Stimulated activated CD8-positive, alpha-beta memory T cell treated with anti-CD3 and anti-CD28 coated beads, Interleukin-4, amount 100 ng/mL, for 24 hours (primary cell): Measurements from ENCODE around the gene ELOVL3.
A peak's percentile ranks its signal among the peaks of the same experiment; 100 is the strongest.
"Not testable (repeated sequence)": the region's sequence is repeated elsewhere in the genome, so short reads cannot be mapped to it uniquely, and the experiment has no call there.

ENCODE experiments used
- DNase-seq: peaks from one replicate; pipeline ENCODE4 v3.0.0-alpha.2; 2020; ENCODE audit warnings: low read depth

Gene ELOVL3

GRCh38 chr10:102227050-102227449, 951 bp downstream of the ELOVL3 start:
- DNase-seq: no peak

DNA sequence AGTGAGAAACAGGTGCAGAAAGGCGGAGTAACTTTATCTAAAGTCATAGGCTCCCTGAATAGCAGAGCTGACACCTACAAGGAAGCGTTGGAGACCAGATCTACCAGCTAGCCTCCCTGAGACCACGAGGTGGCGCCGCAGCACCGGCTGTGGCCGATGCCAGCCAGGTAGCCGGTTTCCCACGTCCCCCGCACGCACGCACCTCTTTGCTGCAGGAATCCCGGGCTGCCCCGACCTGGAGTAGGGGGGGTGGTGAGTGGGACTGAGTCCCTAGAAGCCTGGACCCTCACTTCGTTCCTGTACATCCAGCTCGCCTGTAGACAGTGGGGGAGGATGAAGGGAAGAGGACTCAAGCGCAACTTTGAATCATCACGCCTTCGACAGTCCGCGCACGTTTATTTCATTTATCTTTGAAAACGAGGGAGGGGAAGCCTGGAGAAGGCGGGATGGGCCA, 3.7 kb downstream of the ELOVL3 start:
- DNase-seq: peak; percentile 76

GRCh38 chr10:102230264-102230860, 4.3 kb downstream of the ELOVL3 start:
- no peak for DNase-seq

DNA sequence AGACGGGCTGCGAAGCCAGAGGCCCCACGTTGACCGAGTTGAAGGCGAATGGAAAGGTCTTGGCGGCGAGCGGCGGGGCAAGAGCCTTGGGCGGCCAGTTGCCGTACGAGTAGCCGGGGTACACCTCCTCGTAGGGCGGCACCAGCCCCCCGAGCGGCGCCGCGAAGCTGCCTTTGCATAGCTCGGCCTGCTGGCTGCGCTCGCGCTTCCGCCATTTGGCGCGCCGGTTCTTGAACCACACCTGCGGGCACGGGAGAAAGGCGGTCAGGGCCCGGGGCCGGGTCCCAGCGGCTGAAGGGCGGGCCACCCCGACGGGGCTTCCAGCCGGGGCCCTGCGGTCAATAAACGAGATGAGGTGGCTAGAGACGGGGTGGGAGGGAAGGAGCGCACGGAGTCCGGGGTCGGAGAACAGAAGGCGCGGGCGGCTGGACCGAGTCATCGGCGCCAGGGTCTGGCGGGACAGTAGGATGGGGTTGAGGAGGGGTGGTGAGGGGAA, 4.8 kb downstream of the ELOVL3 start:
- no peak for DNase-seq

- DNase-seq: peak; percentile 50
Measured at GRCh38 chr10:102231357-102232318, 5.5 kb downstream of the ELOVL3 start.

DNA sequence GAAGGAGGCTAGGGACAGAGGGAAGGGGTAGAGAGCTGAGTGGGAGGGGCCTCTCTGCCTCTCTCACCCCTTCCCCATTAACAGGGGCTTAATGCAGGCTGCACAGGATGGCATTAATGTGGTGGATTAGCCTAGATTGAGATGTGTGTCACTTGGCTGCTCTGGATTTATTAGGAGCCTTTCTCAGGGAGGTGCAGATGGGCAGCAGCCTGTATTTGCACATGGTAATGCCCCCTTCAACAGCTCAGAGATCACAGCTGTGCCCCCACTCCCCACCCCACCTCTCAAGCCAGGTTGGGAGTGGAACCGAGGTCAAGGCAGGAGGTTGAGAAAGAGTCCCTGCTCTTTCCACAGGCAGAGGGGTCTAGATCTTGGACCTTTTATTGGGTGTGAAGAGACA, 7.9 kb downstream of the ELOVL3 start:
- DNase-seq: no peak

- DNase-seq: no peak
Measured at GRCh38 chr10:102234888-102235597, 8.9 kb downstream of the ELOVL3 start.

- no peak for DNase-seq
Measured at GRCh38 chr10:102235598-102235920, 9.5 kb downstream of the ELOVL3 start.

DNA sequence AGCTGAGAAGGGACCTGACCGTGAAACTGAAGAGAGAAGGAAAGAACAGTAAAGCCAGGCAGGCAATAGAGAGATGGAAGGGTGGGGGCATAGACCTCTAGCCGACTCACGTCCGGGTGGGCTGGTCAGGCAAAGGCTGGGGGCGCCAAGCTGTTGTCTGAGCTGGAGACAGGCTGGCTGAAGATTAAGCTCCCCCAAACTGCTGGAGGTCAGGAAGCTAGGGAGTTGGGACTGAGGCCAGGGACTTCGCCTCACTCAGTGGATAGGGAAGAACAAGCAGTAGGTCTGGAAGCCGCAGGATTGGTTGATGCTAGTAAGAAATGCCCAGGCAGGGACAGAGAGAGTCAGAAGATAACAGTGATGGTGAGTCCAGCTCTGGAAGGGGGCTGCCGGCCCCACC, 9.9 kb downstream of the ELOVL3 start:
- no peak for DNase-seq

GRCh38 chr10:102237711-102238252, 11.7 kb downstream of the ELOVL3 start:
- DNase-seq: no peak

GRCh38 chr10:102240467-102241031, 14.4 kb downstream of the ELOVL3 start:
- no peak for DNase-seq

DNA sequence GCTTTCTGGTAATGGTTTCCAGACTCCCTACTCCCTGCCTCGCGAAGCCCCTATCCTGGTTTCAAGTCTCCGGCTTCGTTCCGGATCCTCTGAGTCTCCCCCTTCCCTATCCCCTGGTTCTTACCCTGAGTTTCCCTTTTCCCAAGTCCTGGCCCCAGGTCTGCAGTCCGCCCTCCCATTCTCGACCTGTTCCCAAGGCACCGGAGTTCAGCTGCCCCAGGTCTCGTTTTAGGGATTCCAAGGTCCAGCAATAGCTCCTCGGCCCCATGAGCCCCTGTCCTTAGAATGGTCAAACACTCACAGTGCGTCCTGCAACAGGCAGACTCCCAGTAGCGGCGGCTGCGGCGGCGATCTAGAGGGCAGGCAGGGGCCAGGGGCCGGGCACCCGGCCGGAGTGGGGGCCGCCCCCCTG, 14.9 kb downstream of the ELOVL3 start:
- DNase-seq: no peak

- peak; percentile 88 for DNase-seq
Measured at GRCh38 chr10:102241444-102242117, 15.5 kb downstream of the ELOVL3 start, which contains the start of gene PITX3. Gene PITX3 (minus strand): TSS chr10:102241512. CDS start chr10:102232080, 9,432 bp downstream.

DNA sequence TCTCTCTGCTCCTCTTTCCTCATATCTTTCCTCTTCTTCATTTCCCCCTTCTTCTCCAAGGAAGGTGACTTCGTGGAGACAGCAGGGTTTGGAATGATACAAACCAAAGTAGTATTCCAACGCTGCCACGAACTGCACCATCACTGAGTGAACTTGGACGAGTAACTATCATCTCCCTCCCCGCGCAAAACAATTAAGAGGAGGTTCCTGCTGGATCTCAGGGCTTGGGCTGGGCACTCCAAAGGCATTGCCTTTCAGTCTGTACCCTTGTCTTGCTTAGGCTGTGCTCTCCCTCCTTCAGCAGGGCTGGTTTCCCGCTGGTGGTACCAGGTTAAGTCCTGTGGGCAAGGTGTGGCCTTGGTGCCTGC, 16.0 kb downstream of the ELOVL3 start:
- no peak for DNase-seq

DNA sequence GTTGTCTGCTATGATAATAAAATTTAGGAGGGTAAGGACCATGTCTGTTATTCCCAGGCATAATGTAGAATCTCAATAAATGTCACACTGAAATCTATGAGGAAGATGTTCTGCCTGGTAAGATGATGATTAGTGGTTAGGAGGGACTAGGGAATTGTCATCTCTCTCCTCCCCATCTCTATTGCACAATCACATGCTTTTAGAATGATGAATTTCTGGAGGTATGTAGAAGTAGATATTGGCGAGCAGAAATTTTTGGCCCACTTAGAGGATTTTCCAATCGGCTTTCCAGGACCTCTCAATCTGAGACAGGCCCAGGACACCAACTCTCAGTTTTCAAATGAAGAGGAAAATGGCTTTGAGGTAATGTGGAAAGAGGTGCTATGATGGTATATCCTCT, 17.2 kb downstream of the ELOVL3 start:
- no peak for DNase-seq

- DNase-seq: peak; percentile 74
Measured at GRCh38 chr10:102245082-102245931, 19.2 kb downstream of the ELOVL3 start, which contains the start of gene GBF1. Gene GBF1 (plus strand): TSS chr10:102245532. CDS start chr10:102258939, 13,407 bp downstream.

DNA sequence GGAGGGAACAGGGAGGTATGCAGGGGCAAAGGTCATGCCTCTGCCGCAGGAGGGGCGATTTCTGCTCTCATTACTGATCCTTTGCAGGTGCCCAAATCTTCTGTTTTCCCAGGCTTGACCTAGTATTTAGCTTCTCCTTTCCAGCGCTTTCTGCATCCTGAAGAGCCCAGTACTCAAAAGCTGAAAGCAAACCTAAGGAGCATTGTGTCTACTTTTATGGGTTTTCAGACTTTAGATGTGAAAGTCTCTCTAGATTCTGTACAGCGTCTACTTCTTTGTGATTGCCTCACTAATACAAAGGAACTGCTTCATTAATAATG, 19.8 kb downstream of the ELOVL3 start:
- no peak for DNase-seq

DNA sequence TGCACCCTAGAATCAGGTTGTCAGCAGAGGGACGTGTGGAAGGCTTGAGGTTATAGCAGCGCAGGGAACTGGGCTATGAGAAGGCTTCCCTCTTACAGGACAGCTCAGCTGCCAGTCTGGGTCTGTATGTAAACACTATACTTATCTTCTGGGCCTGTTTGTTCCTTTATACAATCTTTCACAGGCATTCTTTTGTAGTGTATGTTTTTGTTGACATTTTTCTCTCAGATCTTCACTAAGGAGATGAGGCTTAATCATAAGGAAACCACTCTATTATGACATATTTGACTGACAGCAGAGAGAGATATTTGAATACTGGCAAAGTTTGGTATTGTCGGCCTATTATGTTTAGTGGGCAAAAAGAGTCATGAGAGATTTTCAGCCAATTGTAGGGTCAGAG, 20.2 kb downstream of the ELOVL3 start:
- DNase-seq: no peak

GRCh38 chr10:102247734-102248133, 21.6 kb downstream of the ELOVL3 start:
- no peak for DNase-seq

- DNase-seq: not testable (repeated sequence)
Measured at GRCh38 chr10:102252508-102252907, 26.4 kb downstream of the ELOVL3 start.
